HEK293 (cell line): ENCODE measurements around the gene FOXC2.

Experiments
- CTCF ChIA-PET: fragments of 350-600 bp; formaldehyde crosslinking; extraction: SDS; loops from one replicate; lab custom pipeline; 2021; ENCODE audit warnings: antibody characterized with exemption; lab: Yijun Ruan, JAX
- POLR2A ChIA-PET: fragments of 300-600 bp; formaldehyde crosslinking; extraction: SDS; loops from one replicate; lab custom pipeline; 2020; ENCODE audit warnings: antibody characterized with exemption, inconsistent platforms; lab: Yijun Ruan, JAX
- H3K27ac ChIP-seq: fragments of 200-500 bp; sonication (Bioruptor generic); 2 replicates; pipeline ENCODE4 v1.5.1; 2014; ENCODE audit warnings: low read depth, low read length, control low read depth, inconsistent platforms; ENCODE audit errors: extremely low read depth
- H3K36me3 ChIP-seq, 2 experiments: fragments of 200-500 bp in 1 of 2; sonication (Bioruptor generic) in 1 of 2; 1 replicate in 1 of 2; 2 replicates in 1 of 2; pipeline ENCODE4 v1.5.1; 2014 to 2017; ENCODE audit warnings: inconsistent platforms in 2 of 2, low read length in 2 of 2; ENCODE audit not compliant: control insufficient read depth in 2 of 2, insufficient read depth in 1 of 2
- H3K4me1 ChIP-seq: fragments of 200-500 bp; sonication (Bioruptor generic); 2 replicates; pipeline ENCODE4 v1.5.1; 2014; ENCODE audit warnings: mild to moderate bottlenecking, low read length, inconsistent platforms; ENCODE audit not compliant: control insufficient read depth, insufficient read depth
- H3K4me3 ChIP-seq: 2 replicates; pipeline ENCODE4 v1.5.1; 2011; ENCODE audit warnings: low read depth, mild to moderate bottlenecking, control low read depth, low read length, moderate library complexity
- H3K9me3 ChIP-seq: fragments of 200-500 bp; sonication (Bioruptor generic); 2 replicates; pipeline ENCODE4 v1.5.1; 2014; ENCODE audit warnings: low read depth, low read length, inconsistent platforms; ENCODE audit not compliant: control insufficient read depth, insufficient read depth
- HOXC10 ChIP-seq: sonication (generic); formaldehyde crosslinking; IDR thresholded peaks from 2 replicates; pipeline ENCODE4 v1.8.1; 2023; ENCODE audit warnings: mild to moderate bottlenecking, missing genetic modification reagents
- REPIN1 ChIP-seq: fragments of 450-650 bp; formaldehyde crosslinking; IDR thresholded peaks from 2 replicates; pipeline ENCODE4 v1.5.1; 2017; ENCODE audit warnings: missing biosample characterization, missing genetic modification characterization, low read depth
- SCRT1 ChIP-seq: fragments of 450-650 bp; formaldehyde crosslinking; IDR thresholded peaks from 2 replicates; pipeline ENCODE4 v1.5.1; 2016; ENCODE audit warnings: missing biosample characterization, missing genetic modification characterization, borderline replicate concordance
- TRIM28 ChIP-seq: IDR thresholded peaks from 2 replicates; pipeline ENCODE4 v1.6.1; 2011; ENCODE audit warnings: low read length, control low read depth, borderline replicate concordance
- ZNF132 ChIP-seq: fragments of 450-650 bp; formaldehyde crosslinking; IDR thresholded peaks from 2 replicates; pipeline ENCODE4 v1.5.1; 2017; ENCODE audit warnings: missing biosample characterization, missing genetic modification characterization, borderline replicate concordance
- ZNF184 ChIP-seq: fragments of 450-650 bp; IDR thresholded peaks from 2 replicates; pipeline ENCODE4 v1.5.1; 2018; ENCODE audit warnings: missing biosample characterization, mild to moderate bottlenecking, missing genetic modification characterization
- ZNF266 ChIP-seq: fragments of 450-650 bp; formaldehyde crosslinking; IDR thresholded peaks from 2 replicates; pipeline ENCODE4 v1.5.1; 2016; ENCODE audit warnings: missing biosample characterization, missing genetic modification characterization, low read depth
- ZNF302 ChIP-seq: fragments of 450-650 bp; formaldehyde crosslinking; IDR thresholded peaks from 2 replicates; pipeline ENCODE4 v1.5.1; 2016; ENCODE audit warnings: missing biosample characterization, missing genetic modification characterization, low read depth
- ZNF341 ChIP-seq: fragments of 450-650 bp; formaldehyde crosslinking; IDR thresholded peaks from 2 replicates; pipeline ENCODE4; 2016; ENCODE audit warnings: low read depth, missing biosample characterization, missing genetic modification characterization
- ZNF404 ChIP-seq: fragments of 450-650 bp; formaldehyde crosslinking; IDR thresholded peaks from 2 replicates; pipeline ENCODE4 v1.5.1; 2017; ENCODE audit warnings: missing biosample characterization, missing genetic modification characterization
- ZNF416 ChIP-seq: fragments of 450-650 bp; formaldehyde crosslinking; IDR thresholded peaks from 2 replicates; pipeline ENCODE4 v1.5.1; 2016; ENCODE audit warnings: missing biosample characterization, missing genetic modification characterization
- ZNF449 ChIP-seq: fragments of 450-650 bp; formaldehyde crosslinking; IDR thresholded peaks from 2 replicates; pipeline ENCODE4 v1.5.1; 2017; ENCODE audit warnings: missing biosample characterization, mild to moderate bottlenecking, missing genetic modification characterization, moderate library complexity
- ZNF513 ChIP-seq: fragments of 450-650 bp; IDR thresholded peaks from 2 replicates; pipeline ENCODE4 v1.5.1; 2018; ENCODE audit warnings: missing biosample characterization, missing genetic modification characterization
- ZNF518A ChIP-seq: fragments of 450-650 bp; formaldehyde crosslinking; conservative IDR thresholded peaks from 2 replicates; pipeline ENCODE4 v1.5.1; 2016; ENCODE audit warnings: low read depth, missing biosample characterization, missing genetic modification characterization
- ZNF529 ChIP-seq: fragments of 450-650 bp; formaldehyde crosslinking; IDR thresholded peaks from 2 replicates; pipeline ENCODE4 v1.5.1; 2017; ENCODE audit warnings: missing genetic modification characterization, missing biosample characterization; ENCODE audit not compliant: insufficient replicate concordance
- ZNF639 ChIP-seq: fragments of 450-650 bp; formaldehyde crosslinking; IDR thresholded peaks from 2 replicates; pipeline ENCODE4 v1.5.1; 2016; ENCODE audit warnings: missing biosample characterization, missing genetic modification characterization
- ZNF791 ChIP-seq: fragments of 450-650 bp; formaldehyde crosslinking; IDR thresholded peaks from 2 replicates; pipeline ENCODE4 v1.5.1; 2016; ENCODE audit warnings: missing biosample characterization, missing genetic modification characterization
- ZNF837 ChIP-seq: fragments of 450-650 bp; formaldehyde crosslinking; IDR thresholded peaks from 2 replicates; pipeline ENCODE4 v1.5.1; 2016; ENCODE audit warnings: missing biosample characterization, missing genetic modification characterization
- ZSCAN16 ChIP-seq: fragments of 450-650 bp; formaldehyde crosslinking; IDR thresholded peaks from 2 replicates; pipeline ENCODE4 v1.5.1; 2016; ENCODE audit warnings: missing biosample characterization, missing genetic modification characterization
- TF ChIP-seq, protein P1 (sequence below): fragments of 450-650 bp; formaldehyde crosslinking; IDR thresholded peaks from 2 replicates; pipeline ENCODE4 v1.5.1; 2017; ENCODE audit warnings: missing biosample characterization, missing genetic modification characterization

FOXC2 gene

DNA sequence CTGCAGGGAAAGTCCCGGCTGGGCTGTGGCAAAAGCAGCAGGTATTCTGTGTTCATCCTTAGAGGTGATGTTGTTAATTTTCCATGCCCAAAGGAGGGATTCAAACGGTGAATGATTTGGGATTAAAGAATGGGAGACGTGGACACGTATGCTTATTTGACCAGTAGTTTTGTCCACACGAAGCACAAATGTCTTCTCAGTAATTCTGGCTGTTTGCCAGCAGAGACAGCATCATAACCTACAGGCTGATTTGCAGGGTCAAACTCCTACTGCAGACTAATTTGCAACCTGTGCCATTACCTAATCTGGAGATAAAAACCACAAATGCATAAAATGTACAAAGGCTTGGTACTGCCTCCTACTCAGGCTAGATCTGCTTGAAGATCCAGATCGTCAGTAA, 25.7 kb upstream of the FOXC2 start:
- no peaks in the 10 kb centered on the region for H3K4me1 ChIP-seq
- no peaks in the 10 kb centered on the region for H3K9me3 ChIP-seq
- CTCF ChIA-PET, result interaction anchor here (0.5 to 0.7 kb wide), 4 partner anchors 521 to 1608 kb away, joined by 3 to 6 read pairs (median 4); no protein-coding TSS in a partner anchor
- POLR2A ChIA-PET, result no interaction called here
- TF ChIP-seq TRIM28 (no peak), ZNF341 (no peak), SCRT1 (tag by site-specific recombination) (no peak), ZNF639 (tag by site-specific recombination) (no peak), ZNF529 (tag by site-specific recombination) (no peak), ZNF449 (no peak), ZNF302 (no peak), ZSCAN16 (tag by site-specific recombination) (no peak)
- TF ChIP-seq, protein P1, sequence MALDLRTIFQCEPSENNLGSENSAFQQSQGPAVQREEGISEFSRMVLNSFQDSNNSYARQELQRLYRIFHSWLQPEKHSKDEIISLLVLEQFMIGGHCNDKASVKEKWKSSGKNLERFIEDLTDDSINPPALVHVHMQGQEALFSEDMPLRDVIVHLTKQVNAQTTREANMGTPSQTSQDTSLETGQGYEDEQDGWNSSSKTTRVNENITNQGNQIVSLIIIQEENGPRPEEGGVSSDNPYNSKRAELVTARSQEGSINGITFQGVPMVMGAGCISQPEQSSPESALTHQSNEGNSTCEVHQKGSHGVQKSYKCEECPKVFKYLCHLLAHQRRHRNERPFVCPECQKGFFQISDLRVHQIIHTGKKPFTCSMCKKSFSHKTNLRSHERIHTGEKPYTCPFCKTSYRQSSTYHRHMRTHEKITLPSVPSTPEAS (tag by site-specific recombination), result no peak
- no peak overlapping the region for H3K4me3 ChIP-seq
- no peak overlapping the region for H3K27ac ChIP-seq
- H3K36me3 ChIP-seq, result peaks cover 8 to 94% of the 10 kb centered on the region in 2 experiments

DNA sequence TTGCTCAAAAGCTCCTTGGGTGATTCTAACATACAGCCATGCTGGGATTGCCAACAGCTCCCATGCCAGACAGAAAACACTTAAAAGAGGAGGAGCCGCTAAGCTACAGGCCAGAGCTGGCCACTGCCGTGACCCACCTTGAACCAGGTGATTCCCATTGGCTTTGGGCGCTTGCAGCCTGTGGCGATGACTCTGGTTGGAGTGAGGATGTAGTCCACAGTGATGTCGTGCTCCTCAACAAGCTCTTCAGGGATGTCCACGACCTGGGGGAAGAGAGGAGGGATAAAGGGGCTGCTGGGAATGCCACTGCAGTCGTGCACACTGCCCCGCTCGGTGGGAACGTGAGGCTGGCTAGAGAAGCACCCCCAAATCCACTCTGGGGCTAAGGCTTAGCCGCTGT, 25.1 kb upstream of the FOXC2 start:
- Histone ChIP-seq H3K9me3 (no peaks in the 10 kb centered on the region), H3K4me3 (no peak overlapping the region), H3K4me1 (no peaks in the 10 kb centered on the region), H3K27ac (no peak overlapping the region), H3K36me3 (peaks cover 8 to 94% of the 10 kb centered on the region in 2 experiments)
- no peak for TF ChIP-seq ZNF404 (tag by site-specific recombination)
- ChIA-PET POLR2A (no interaction called here), CTCF (interaction anchor here (0.6 to 1.1 kb wide), 4 partner anchors 22 to 1607 kb away, joined by 3 to 6 read pairs (median 4); no protein-coding TSS in a partner anchor)

- Histone ChIP-seq H3K4me1 (no peaks in the 10 kb centered on the region), H3K9me3 (no peaks in the 10 kb centered on the region), H3K27ac (no peak overlapping the region), H3K36me3 (peaks cover 10 to 94% of the 10 kb centered on the region in 2 experiments), H3K4me3 (no peak overlapping the region)
- ChIA-PET POLR2A (no interaction called here), CTCF (no interaction called here)
- no peak for TF ChIP-seq ZNF513
- no peak for TF ChIP-seq ZNF416 (tag by site-specific recombination)
- TF ChIP-seq HOXC10, result no peak
- no peak for TF ChIP-seq ZNF132 (tag by site-specific recombination)
- no peak for TF ChIP-seq ZNF266 (tag by site-specific recombination)
- no peak for TF ChIP-seq ZNF518A (tag by site-specific recombination)
- no peak for TF ChIP-seq REPIN1 (tag by site-specific recombination)
- no peak for TF ChIP-seq ZNF791 (tag by site-specific recombination)
- TF ChIP-seq ZNF184 (tag by site-specific recombination), result no peak
- no peak for TF ChIP-seq ZNF837 (tag by site-specific recombination)
These were observed 23.6 kb upstream of the FOXC2 start for GRCh38 chr16:86542756-86543750.
